ENCODE data around the gene ARHGEF7.

ARHGEF7 gene

GRCh38 chr13:111111376-111111937 lies 3.7 kb upstream of the ARHGEF7 start:
- DNase-seq (ENCODE audit: low read depth) = no peak

- no peak for DNase-seq (ENCODE audit: low read depth)
Observed at GRCh38 chr13:111112196-111112595, 2.9 kb upstream of the ARHGEF7 start.

GRCh38 chr13:111114362-111115060 lies 599 bp upstream of the ARHGEF7 start:
- no peak for DNase-seq (ENCODE audit: low read depth)

GRCh38 chr13:111115965-111116521 lies 933 bp downstream of the ARHGEF7 start:
- peak; percentile 52 for DNase-seq (ENCODE audit: low read depth)

GRCh38 chr13:111116856-111117255 lies 1.7 kb downstream of the ARHGEF7 start:
- DNase-seq (ENCODE audit: low read depth) = peak; percentile 21

- DNase-seq (ENCODE audit: low read depth) = no peak
Observed at GRCh38 chr13:111117289-111117688, 2.2 kb downstream of the ARHGEF7 start.

- DNase-seq (ENCODE audit: low read depth) = no peak
Observed at GRCh38 chr13:111117961-111118360, 2.9 kb downstream of the ARHGEF7 start.

GRCh38 chr13:111118898-111119607 lies 3.9 kb downstream of the ARHGEF7 start:
- no peak for DNase-seq (ENCODE audit: low read depth)

- DNase-seq (ENCODE audit: low read depth) = no peak
Observed at GRCh38 chr13:111119966-111120365, 4.9 kb downstream of the ARHGEF7 start.

- no peak for DNase-seq (ENCODE audit: low read depth)
Observed at GRCh38 chr13:111120422-111120821, 5.3 kb downstream of the ARHGEF7 start.

- no peak for DNase-seq (ENCODE audit: low read depth)
Observed at GRCh38 chr13:111120913-111121312, 5.8 kb downstream of the ARHGEF7 start.

- no peak for DNase-seq (ENCODE audit: low read depth)
Observed at GRCh38 chr13:111121506-111121905, 6.4 kb downstream of the ARHGEF7 start.

GRCh38 chr13:111122056-111122455 lies 6.9 kb downstream of the ARHGEF7 start:
- DNase-seq (ENCODE audit: low read depth) = no peak

GRCh38 chr13:111122631-111123030 lies 7.5 kb downstream of the ARHGEF7 start:
- DNase-seq (ENCODE audit: low read depth) = no peak

GRCh38 chr13:111123221-111123620 lies 8.1 kb downstream of the ARHGEF7 start:
- no peak for DNase-seq (ENCODE audit: low read depth)

- no peak for DNase-seq (ENCODE audit: low read depth)
Observed at GRCh38 chr13:111123649-111124048, 8.5 kb downstream of the ARHGEF7 start.

GRCh38 chr13:111126509-111126908 lies 11.4 kb downstream of the ARHGEF7 start:
- DNase-seq (ENCODE audit: low read depth) = no peak

GRCh38 chr13:111129465-111130115 lies 14.5 kb downstream of the ARHGEF7 start:
- no peak for DNase-seq (ENCODE audit: low read depth)

- DNase-seq (ENCODE audit: low read depth) = no peak
Observed at GRCh38 chr13:111130116-111130508, 15.0 kb downstream of the ARHGEF7 start.

- no peak for DNase-seq (ENCODE audit: low read depth)
Observed at GRCh38 chr13:111131048-111131447, 15.9 kb downstream of the ARHGEF7 start.

- no peak for DNase-seq (ENCODE audit: low read depth)
Observed at GRCh38 chr13:111131611-111132010, 16.5 kb downstream of the ARHGEF7 start.

- DNase-seq (ENCODE audit: low read depth) = no peak
Observed at GRCh38 chr13:111132948-111133347, 17.8 kb downstream of the ARHGEF7 start.

GRCh38 chr13:111139452-111139851 lies 24.3 kb downstream of the ARHGEF7 start:
- DNase-seq (ENCODE audit: low read depth) = no peak

Data from GM04503 (cell line).